RWPE2 (cell line): ENCODE data around the gene CORO2B.

ENCODE experiments used
- ATAC-seq: fragments of 200-7000 bp; cut with Tn5 transposase; 3 replicates; pipeline ENCODE4 v1.9.1; 2021; ENCODE audit warnings: low read depth
- DNase-seq: peaks from one replicate; pipeline ENCODE4 v3.0.0-alpha.2; 2020; ENCODE audit warnings: low spot score
- H3K27ac ChIP-seq: fragments of 450-650 bp; 2 replicates; pipeline ENCODE4 v1.5.1; 2017; ENCODE audit warnings: mild to moderate bottlenecking; ENCODE audit not compliant: poor library complexity, severe bottlenecking
- H3K27me3 ChIP-seq: fragments of 250-450 bp; sonication (Bioruptor Pico); 2 replicates; pipeline ENCODE4 v1.5.1; 2021; ENCODE audit warnings: mild to moderate bottlenecking, moderate library complexity; ENCODE audit not compliant: insufficient read depth, poor library complexity, severe bottlenecking
- H3K36me3 ChIP-seq: fragments of 250-450 bp; sonication (Bioruptor Pico); 2 replicates; pipeline ENCODE4 v1.5.1; 2020; ENCODE audit warnings: low read depth, mild to moderate bottlenecking, moderate library complexity
- H3K4me1 ChIP-seq: fragments of 250-450 bp; sonication (Bioruptor Pico); 2 replicates; pipeline ENCODE4 v1.5.1; 2021; ENCODE audit warnings: mild to moderate bottlenecking, moderate library complexity; ENCODE audit not compliant: insufficient read depth, poor library complexity, severe bottlenecking
- H3K4me3 ChIP-seq: fragments of 250-450 bp; sonication (Bioruptor Pico); 2 replicates; pipeline ENCODE4 v1.5.1; 2021; ENCODE audit warnings: mild to moderate bottlenecking, moderate library complexity; ENCODE audit not compliant: severe bottlenecking
- H3K9me3 ChIP-seq: fragments of 250-450 bp; sonication (Bioruptor Pico); 2 replicates; pipeline ENCODE4 v1.5.1; 2021; ENCODE audit warnings: mild to moderate bottlenecking, moderate library complexity; ENCODE audit not compliant: severe bottlenecking
- CTCF ChIP-seq: fragments of 450-650 bp; IDR thresholded peaks from one replicate; pipeline ENCODE4 v1.5.1; 2017; ENCODE audit warnings: mild to moderate bottlenecking, moderate library complexity; ENCODE audit not compliant: poor library complexity, severe bottlenecking

The CORO2B gene

GRCh38 chr15:68640791-68641331 lies 62.1 kb downstream of the CORO2B start:
- Histone ChIP-seq H3K9me3 (no peaks in the 10 kb centered on the region), H3K36me3 (no peaks in the 10 kb centered on the region), H3K27ac (peak overlapping the region; percentile 91), H3K27me3 (no peaks in the 10 kb centered on the region), H3K4me3 (no peak overlapping the region), H3K4me1 (peaks cover 36% of the 10 kb centered on the region)
- peak; percentile 89 for ATAC-seq
- TF ChIP-seq CTCF: no peak
- peak; percentile 95 for DNase-seq

GRCh38 chr15:68641376-68641775 lies 62.6 kb downstream of the CORO2B start:
- H3K4me3 ChIP-seq: no peak overlapping the region
- no peaks in the 10 kb centered on the region for H3K36me3 ChIP-seq
- H3K27ac ChIP-seq: peak overlapping the region; percentile 91
- ATAC-seq (peak; percentile 13), DNase-seq (peak; percentile 65)
- peaks cover 36% of the 10 kb centered on the region for H3K4me1 ChIP-seq
- TF ChIP-seq CTCF: no peak
- H3K27me3 ChIP-seq: no peaks in the 10 kb centered on the region
- no peaks in the 10 kb centered on the region for H3K9me3 ChIP-seq

GRCh38 chr15:68642491-68642845 lies 63.7 kb downstream of the CORO2B start:
- Histone ChIP-seq H3K9me3 (no peaks in the 10 kb centered on the region), H3K4me1 (peaks cover 36% of the 10 kb centered on the region), H3K4me3 (no peak overlapping the region), H3K36me3 (no peaks in the 10 kb centered on the region), H3K27ac (peak overlapping the region; percentile 91), H3K27me3 (no peaks in the 10 kb centered on the region)
- no peak for TF ChIP-seq CTCF
- DNase-seq (peak; percentile 70), ATAC-seq (no peak)

GRCh38 chr15:68643216-68643830 lies 64.5 kb downstream of the CORO2B start:
- Histone ChIP-seq H3K27ac (peak overlapping the region; percentile 91), H3K36me3 (no peaks in the 10 kb centered on the region), H3K27me3 (no peaks in the 10 kb centered on the region), H3K9me3 (no peaks in the 10 kb centered on the region), H3K4me1 (peaks cover 36% of the 10 kb centered on the region), H3K4me3 (no peak overlapping the region)
- DNase-seq: peak; percentile 47
- ATAC-seq: no peak
- TF ChIP-seq CTCF: no peak

- Histone ChIP-seq H3K4me3 (no peak overlapping the region), H3K9me3 (no peaks in the 10 kb centered on the region), H3K27me3 (no peaks in the 10 kb centered on the region), H3K36me3 (no peaks in the 10 kb centered on the region), H3K27ac (no peak overlapping the region), H3K4me1 (peaks cover 30% of the 10 kb centered on the region)
- ATAC-seq (no peak), DNase-seq (peak; percentile 37)
- TF ChIP-seq CTCF: peak; percentile 13
Observed at GRCh38 chr15:68644083-68644904, 65.5 kb downstream of the CORO2B start.
